NK-92 (cell line): ENCODE results near the gene ERFL.
"Not testable (repeated sequence)": the region's sequence is repeated elsewhere in the genome, so short reads cannot be mapped to it uniquely, and the experiment has no call there.

ENCODE experiments used
- DNase-seq: peaks from one replicate; lab custom pipeline; 2025; ENCODE audit not compliant: unreplicated experiment; lab: John Stamatoyannopoulos, UW

Gene ERFL

GRCh38 chr19:41879670-41880328 is 48.5 kb downstream of the ERFL start:
- DNase-seq = no peak

DNA sequence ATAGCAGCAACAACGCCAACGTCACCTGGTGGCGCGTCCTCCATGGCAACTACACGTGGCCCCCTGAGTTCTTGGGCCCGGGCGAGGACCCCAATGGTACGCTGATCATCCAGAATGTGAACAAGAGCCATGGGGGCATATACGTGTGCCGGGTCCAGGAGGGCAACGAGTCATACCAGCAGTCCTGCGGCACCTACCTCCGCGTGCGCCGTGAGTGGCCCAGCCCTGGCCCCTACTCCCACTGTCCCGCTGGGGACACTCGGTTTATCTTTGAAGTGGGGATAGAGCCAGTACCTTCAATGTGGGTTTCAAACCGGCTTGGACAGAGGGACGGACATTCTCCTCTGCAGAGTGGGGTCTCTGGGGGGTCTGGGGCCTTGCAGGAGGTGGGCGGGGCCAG is 49.2 kb downstream of the ERFL start:
- DNase-seq = no peak

DNA sequence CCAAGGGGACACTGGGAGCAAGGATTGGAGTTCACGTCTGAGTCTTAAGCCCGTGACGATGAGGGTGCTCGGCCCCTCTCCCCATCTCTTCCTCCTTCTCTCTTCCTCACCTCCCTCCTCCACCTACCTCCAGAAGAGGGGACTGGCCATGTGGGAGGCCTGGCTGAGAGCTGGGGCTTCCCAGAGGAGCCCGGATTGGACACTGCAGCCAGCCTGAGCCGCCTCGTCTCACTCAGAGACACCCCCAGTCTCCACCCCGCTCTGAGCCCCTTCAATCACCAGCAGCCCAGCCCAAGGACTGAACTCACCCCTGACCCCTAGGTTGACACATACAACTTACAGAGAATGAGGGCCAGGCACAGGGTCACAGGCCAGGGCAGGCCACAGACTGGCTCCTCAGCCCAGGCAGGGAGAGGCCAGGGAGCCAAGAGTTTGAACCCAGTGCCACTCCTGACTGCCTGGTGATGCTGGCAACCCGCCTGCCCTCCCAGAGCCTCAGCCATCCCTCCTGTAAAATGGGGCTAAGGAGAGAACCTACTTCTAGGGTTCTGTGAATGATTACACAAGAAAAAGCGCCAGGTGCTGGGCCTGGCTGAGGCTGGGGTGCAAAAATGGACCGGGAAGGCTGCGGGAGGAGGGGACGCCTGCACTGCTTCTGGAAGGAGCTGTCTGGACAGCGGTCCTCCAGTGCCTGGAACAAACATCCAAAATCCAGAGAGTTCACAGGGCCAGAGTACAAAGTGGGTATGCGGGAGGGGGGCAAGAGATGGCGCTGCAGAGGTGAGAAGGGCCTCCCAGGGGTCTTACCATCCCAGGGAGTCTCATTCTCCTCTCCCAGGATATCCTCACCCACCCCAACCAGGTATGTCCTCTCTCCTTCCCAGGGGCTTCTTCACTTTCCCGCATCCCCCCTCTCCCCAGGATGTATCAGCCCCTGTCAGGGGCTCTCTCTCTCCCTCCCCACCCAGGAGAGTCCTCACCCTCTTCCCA is 50.0 kb downstream of the ERFL start:
- DNase-seq = no peak

- DNase-seq = no peak
These were observed 51.1 kb downstream of the ERFL start, which contains the start of gene CD79A for GRCh38 chr19:41876847-41877832. TSS of gene CD79A (plus strand) at chr19:41877279. CDS start at chr19:41877305, 26 bp downstream.

- DNase-seq = not testable (repeated sequence)
These were observed 52.3 kb downstream of the ERFL start for GRCh38 chr19:41875973-41876372.

DNA sequence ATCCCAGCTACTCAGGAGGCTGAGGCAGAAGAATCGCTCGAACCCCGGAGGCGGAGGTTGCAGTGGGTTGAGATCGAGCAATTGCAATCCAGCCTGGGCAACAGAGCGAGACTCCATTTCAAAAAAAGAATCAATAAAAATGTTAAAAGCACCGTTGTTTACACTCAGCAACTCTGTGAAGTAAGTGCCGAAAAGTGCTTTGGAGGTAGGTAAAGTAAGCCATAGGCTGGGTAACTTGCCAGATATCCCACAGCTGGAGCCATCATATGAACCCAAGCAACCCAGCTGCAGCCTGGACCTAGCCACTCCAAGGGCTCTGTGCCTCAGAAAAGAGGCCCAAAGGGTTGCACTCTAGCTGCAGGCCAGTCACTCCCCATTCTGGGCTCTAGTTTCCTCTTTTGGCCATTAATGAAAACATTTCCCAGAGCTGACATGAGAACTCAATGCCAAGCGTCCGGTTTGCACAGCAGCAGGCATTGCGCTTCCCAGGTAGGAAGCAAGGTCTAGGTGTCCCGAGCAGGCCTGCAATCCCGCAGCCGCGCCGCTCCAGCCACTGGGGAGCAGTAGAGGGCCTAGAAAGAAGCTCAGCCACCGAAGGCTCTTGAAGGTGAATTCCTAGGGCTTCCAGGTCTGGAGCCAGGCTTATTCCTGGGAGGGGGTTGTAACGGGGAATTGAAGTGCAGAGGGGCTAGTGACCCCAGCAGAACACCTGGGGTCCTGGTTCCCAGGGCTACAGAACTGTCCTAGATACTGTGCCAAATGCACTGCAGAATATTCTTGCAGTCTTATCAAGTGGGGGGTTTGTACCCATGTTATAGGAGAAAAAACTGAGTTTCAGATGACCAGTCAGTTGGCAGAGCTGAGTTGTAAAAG is 55.2 kb downstream of the ERFL start:
- DNase-seq = no peak

- DNase-seq = no peak
These were observed 55.9 kb downstream of the ERFL start for GRCh38 chr19:41872384-41872774.

DNA sequence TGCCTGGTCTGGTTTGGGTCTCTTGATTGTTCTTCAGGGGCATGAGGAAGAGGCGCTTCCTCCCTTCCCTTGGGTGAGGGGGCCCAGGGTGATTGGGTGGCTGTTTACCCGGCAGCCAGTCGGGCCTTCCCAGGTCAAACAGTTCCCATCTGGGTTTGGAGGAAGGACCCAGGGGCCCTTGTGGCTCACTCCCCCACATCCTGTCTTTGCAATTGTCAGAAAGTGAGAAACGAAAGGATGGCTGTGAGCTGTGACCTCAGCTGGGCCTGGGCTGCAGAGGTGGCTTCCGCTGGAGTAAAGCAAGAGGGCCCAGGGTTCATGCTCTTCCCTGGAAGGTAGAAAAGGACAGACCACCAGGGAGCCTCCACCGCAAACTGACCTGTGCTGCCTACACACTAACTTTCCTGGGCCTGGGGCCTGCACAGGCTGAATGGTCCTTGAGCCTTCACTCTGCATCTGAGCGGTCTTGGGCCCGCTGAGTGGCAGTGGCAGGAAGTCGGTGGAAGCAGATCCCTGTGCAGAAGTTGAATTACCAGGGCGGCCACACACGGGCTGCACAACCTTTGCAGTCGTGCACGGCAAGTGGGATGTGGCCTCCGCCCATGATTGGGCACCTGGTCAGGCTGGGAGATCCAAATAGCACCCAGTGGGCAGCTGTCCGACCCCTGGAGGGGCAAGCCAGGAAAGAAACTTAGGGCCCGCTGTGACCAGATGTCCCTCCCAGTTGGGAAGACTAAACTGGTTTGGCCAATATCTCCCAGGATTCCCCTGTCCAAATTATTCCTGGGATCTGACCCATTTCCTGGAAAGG is 56.5 kb downstream of the ERFL start:
- DNase-seq = no peak

GRCh38 chr19:41870401-41870873 is 57.8 kb downstream of the ERFL start:
- DNase-seq = no peak

GRCh38 chr19:41869374-41869955 is 58.8 kb downstream of the ERFL start:
- no peak for DNase-seq

DNA sequence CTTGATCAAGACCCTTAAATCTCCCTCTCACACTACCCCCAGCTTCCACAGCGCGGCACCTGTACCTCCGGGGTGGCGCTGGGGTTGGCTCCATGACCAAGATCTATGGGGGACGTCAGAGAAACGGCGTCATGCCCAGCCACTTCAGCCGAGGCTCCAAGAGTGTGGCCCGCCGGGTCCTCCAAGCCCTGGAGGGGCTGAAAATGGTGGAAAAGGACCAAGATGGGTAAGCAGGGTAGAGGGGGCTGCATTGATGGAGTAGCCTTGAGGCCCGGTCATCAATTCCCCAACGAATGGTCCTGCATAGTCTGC is 59.3 kb downstream of the ERFL start:
- DNase-seq = no peak

GRCh38 chr19:41868120-41868988 is 59.9 kb downstream of the ERFL start:
- DNase-seq = no peak

DNA sequence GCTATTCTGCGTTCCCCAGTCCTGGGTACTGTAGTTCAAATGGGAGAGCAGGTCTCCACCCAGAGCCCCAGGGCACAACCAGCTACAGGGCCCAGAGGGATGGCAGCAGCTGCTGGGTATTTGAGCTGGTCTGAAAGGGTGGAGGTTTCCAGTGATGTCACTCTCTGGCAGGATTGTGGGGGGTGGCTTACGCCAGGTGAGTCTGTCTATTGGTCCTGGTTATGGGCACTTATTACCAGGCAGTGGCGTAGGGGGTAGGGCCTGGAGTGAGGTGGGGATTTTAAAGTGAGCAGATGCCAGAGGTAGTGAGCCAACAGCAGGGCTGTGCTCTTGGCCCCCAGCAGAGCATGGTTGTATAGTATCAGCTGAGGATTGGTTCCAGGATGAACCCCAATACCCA is 62.0 kb downstream of the ERFL start:
- DNase-seq = no peak

- DNase-seq = no peak
These were observed 63.9 kb downstream of the ERFL start for GRCh38 chr19:41864374-41864773.

DNA sequence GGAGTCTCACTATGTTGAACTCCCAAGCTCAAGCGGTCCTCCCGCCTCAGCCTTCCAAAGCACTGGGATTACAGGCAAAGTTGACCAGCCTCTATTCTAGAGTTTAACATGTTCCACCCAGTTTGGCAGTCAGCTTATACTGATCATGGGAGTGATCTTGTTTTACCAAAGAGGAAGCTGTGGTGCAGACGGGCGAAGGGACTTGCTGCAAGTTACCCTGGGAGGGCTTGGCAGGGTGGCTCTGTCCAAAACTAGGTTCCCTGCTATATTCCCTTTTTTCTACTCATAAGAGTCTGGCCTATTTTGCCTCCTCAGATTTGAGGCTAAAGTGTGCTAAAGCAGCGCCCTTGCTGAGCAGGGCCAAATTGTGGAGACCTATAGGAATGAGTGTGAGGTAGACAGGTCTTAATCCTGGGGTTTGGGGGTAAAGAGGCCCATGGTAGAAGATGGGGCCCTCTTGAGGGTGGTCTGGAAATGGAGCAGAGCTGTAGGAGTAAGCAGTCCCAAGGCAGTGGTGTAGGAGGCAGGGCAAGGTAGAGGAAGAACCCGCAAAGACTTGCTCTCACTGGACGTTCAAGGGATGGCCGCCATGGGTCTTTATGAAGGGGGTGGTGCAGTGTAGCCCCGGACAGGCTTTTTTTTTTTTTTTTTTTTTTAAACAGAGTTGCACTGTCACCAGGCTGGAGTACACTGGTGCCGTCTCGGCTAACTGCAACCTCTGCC is 64.9 kb downstream of the ERFL start:
- no peak for DNase-seq

DNA sequence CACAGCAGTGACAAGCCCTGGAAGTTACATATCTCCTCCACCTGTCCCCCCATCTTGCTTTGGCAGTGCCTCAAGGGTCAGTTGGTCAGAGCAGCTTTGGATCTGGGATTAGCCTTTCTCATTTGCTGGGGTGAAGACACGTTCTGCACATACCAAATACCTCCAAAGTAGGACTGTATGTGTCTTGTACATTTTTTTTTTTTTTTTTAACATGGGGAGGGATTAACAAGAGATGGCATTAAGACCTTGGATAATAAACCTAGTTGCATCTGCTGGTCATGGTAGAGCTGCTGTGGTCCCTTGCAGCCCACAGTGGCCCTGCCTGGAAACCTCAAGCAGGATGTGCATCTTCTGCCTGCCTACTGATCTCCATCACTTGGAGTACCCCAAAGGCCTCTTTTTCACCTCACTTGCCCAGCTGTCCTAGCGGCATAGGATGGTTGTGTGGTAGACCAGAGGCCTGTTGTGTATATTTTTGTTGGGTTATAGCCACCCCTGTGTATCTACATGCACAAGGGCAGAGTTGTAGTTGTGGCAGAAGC is 65.7 kb downstream of the ERFL start:
- no peak for DNase-seq

DNA sequence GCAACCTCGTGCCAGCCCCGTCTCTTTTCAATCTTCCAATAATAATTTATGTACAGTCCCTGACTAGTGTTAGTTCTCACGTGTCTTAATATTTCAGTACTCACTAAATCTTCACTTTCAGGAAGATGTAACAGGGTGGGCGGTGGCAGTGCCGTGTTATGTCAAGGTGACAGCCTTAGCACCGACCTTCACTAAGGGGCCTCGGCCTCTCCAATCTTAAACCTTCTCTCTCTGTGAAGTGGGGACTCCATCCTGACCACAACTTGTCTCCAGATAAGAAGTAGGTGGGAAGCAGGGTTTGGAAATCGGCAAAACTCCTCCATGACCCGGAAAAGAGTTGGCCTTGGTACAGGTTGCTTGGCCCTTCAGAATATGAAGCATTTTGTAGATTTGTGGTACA is 66.4 kb downstream of the ERFL start:
- DNase-seq = no peak
